RWPE2 (cell line): Measurements from ENCODE around the gene GNB1L.

Experiments used
- ATAC-seq: fragments of 200-7000 bp; cut with Tn5 transposase; 3 replicates; pipeline ENCODE4 v1.9.1; 2021; ENCODE audit warnings: low read depth
- DNase-seq: peaks from one replicate; pipeline ENCODE4 v3.0.0-alpha.2; 2020; ENCODE audit warnings: low spot score
- H3K27ac ChIP-seq: fragments of 450-650 bp; 2 replicates; pipeline ENCODE4 v1.5.1; 2017; ENCODE audit warnings: mild to moderate bottlenecking; ENCODE audit not compliant: poor library complexity, severe bottlenecking
- H3K27me3 ChIP-seq: fragments of 250-450 bp; sonication (Bioruptor Pico); 2 replicates; pipeline ENCODE4 v1.5.1; 2021; ENCODE audit warnings: mild to moderate bottlenecking, moderate library complexity; ENCODE audit not compliant: insufficient read depth, poor library complexity, severe bottlenecking
- H3K36me3 ChIP-seq: fragments of 250-450 bp; sonication (Bioruptor Pico); 2 replicates; pipeline ENCODE4 v1.5.1; 2020; ENCODE audit warnings: low read depth, mild to moderate bottlenecking, moderate library complexity
- H3K4me1 ChIP-seq: fragments of 250-450 bp; sonication (Bioruptor Pico); 2 replicates; pipeline ENCODE4 v1.5.1; 2021; ENCODE audit warnings: mild to moderate bottlenecking, moderate library complexity; ENCODE audit not compliant: insufficient read depth, poor library complexity, severe bottlenecking
- H3K4me3 ChIP-seq: fragments of 250-450 bp; sonication (Bioruptor Pico); 2 replicates; pipeline ENCODE4 v1.5.1; 2021; ENCODE audit warnings: mild to moderate bottlenecking, moderate library complexity; ENCODE audit not compliant: severe bottlenecking
- H3K9me3 ChIP-seq: fragments of 250-450 bp; sonication (Bioruptor Pico); 2 replicates; pipeline ENCODE4 v1.5.1; 2021; ENCODE audit warnings: mild to moderate bottlenecking, moderate library complexity; ENCODE audit not compliant: severe bottlenecking
- TF ChIP-seq, protein P1 (sequence below): fragments of 450-650 bp; IDR thresholded peaks from one replicate; pipeline ENCODE4 v1.5.1; 2017; ENCODE audit warnings: mild to moderate bottlenecking, moderate library complexity; ENCODE audit not compliant: poor library complexity, severe bottlenecking

GNB1L gene

DNA sequence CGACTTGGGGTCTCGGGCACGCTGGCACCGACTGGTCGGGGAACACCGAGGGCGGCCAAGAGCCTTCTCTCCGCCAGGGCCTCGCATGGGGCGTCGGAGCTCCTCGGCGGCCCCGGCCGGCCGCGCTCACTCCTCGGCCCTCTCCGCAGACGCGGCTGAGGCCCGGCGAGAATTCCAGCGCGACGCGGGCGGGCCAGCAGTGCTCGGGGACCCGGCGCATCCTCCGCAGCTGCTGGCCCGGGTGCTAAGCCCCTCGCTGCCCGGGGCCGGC lies 88.5 kb downstream of the GNB1L start:
- Histone ChIP-seq H3K4me1 (no peaks in the 10 kb centered on the region), H3K27me3 (peaks cover 17% of the 10 kb centered on the region), H3K9me3 (no peaks in the 10 kb centered on the region), H3K36me3 (no peaks in the 10 kb centered on the region), H3K4me3 (peak overlapping the region; percentile 29), H3K27ac (no peak overlapping the region)
- TF ChIP-seq, protein P1, sequence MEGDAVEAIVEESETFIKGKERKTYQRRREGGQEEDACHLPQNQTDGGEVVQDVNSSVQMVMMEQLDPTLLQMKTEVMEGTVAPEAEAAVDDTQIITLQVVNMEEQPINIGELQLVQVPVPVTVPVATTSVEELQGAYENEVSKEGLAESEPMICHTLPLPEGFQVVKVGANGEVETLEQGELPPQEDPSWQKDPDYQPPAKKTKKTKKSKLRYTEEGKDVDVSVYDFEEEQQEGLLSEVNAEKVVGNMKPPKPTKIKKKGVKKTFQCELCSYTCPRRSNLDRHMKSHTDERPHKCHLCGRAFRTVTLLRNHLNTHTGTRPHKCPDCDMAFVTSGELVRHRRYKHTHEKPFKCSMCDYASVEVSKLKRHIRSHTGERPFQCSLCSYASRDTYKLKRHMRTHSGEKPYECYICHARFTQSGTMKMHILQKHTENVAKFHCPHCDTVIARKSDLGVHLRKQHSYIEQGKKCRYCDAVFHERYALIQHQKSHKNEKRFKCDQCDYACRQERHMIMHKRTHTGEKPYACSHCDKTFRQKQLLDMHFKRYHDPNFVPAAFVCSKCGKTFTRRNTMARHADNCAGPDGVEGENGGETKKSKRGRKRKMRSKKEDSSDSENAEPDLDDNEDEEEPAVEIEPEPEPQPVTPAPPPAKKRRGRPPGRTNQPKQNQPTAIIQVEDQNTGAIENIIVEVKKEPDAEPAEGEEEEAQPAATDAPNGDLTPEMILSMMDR = no peak
- ATAC-seq (peak; percentile 19; the same call in 2 of the 3 replicates), DNase-seq (no peak)

DNA sequence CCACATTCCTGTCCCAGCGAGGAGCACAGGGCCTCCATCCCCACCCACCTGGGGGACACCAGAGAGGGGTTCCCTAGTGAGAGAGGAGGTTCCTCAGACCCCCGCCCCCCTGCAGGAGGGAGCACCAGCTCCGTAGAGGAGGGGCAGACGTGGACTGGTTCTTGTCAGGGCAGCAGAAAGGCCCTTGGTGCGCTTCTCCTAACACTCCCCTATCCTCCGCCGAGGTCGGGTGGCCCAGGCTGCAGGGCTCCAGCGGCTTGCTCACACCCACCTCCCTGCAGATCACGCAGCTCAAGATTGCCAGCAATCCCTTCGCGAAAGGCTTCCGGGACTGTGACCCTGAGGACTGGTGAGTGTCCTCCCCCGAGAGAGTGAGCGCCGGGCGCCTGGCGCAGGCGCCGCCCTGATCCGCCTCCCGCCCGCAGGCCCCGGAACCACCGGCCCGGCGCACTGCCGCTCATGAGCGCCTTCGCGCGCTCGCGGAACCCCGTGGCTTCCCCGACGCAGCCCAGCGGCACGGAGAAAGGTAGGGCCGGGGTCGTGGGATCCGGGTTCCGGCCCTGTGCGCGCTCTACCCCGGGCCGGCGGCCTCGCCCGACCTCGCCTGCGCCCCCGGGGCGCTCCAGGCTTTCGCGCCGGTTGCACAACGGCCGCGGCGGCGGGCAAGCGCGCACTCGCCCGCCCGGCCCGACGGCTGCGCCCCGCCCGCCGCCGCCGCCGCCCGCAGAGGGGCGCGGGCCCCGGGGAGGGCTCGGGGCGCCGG lies 89.0 kb downstream of the GNB1L start:
- TF ChIP-seq, protein P1 = no peak
- H3K27ac ChIP-seq = no peak overlapping the region
- DNase-seq = no peak
- no peak for ATAC-seq
- H3K4me1 ChIP-seq = no peaks in the 10 kb centered on the region
- peaks cover 17% of the 10 kb centered on the region for H3K27me3 ChIP-seq
- H3K9me3 ChIP-seq = no peaks in the 10 kb centered on the region
- H3K4me3 ChIP-seq = peak overlapping the region; percentile 29
- no peaks in the 10 kb centered on the region for H3K36me3 ChIP-seq

DNA sequence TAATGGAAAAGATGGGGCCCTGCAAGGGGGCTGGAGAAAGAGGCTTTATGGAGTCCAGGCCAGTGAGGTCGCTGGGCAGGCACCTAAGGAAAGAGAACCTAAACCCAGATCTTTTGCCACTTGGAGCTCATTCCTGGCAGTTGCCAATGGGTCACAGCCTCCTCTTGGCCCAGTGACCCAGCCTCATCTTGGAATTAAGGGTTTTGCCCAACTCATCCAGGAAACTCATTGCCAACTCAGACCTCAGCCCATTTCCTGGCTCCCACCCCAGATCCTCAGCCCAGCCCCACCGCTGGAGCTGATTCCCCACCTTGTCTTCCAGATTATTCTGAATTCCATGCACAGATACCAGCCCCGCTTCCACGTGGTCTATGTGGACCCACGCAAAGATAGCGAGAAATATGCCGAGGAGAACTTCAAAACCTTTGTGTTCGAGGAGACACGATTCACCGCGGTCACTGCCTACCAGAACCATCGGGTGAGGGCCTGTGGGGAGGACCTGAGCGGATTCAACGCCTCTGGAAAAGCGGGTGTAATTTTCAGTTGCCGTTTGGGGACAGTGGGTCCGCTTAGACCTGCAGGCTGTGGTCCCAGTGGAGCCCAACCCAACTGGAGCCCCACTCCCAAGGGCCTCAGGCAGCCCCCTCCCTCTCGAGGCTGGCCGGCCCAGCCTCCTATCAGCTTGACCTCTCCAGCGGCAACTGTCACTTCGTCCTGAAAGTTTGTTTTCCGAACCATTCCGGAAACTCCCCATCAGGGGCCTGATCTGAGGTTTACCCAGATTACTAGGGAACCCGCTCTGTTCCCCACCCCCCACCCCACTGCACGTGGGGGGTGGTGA lies 89.8 kb downstream of the GNB1L start:
- ATAC-seq (no peak), DNase-seq (no peak)
- TF ChIP-seq, protein P1 = no peak
- Histone ChIP-seq H3K9me3 (no peaks in the 10 kb centered on the region), H3K27ac (no peak overlapping the region), H3K27me3 (peaks cover 21% of the 10 kb centered on the region), H3K36me3 (no peaks in the 10 kb centered on the region), H3K4me3 (no peak overlapping the region), H3K4me1 (no peaks in the 10 kb centered on the region)

DNA sequence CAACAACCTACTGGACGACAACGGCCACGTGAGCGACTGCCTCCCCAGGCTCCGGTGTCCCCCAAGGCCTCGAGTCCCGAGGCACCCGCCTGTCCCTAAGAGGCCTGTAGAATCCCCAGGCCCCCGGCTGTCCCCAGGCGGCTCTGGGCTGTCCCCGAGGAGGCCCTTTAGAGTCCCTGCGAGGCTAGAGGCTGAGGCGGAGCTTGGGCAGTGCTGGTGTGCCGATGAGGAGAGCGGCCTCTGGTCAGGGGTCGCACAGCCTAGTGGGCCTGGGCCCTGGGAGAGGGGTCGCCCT lies 90.4 kb downstream of the GNB1L start:
- H3K27ac ChIP-seq = no peak overlapping the region
- H3K27me3 ChIP-seq = peaks cover 27% of the 10 kb centered on the region
- no peaks in the 10 kb centered on the region for H3K36me3 ChIP-seq
- TF ChIP-seq, protein P1 = no peak
- no peaks in the 10 kb centered on the region for H3K4me1 ChIP-seq
- no peak overlapping the region for H3K4me3 ChIP-seq
- DNase-seq (no peak), ATAC-seq (no peak)
- no peaks in the 10 kb centered on the region for H3K9me3 ChIP-seq
